ENCODE measurements around the gene MYOM1.

- TF ChIP-seq CTCF (conservative IDR thresholded peaks at IDR 0.05) = no peak
- TF ChIP-seq ZFX (IDR thresholded peaks at IDR 0.05) = no peak
Measured at GRCh38 chr18:3221496-3221895, 1.7 kb upstream of the MYOM1 start.
